NT2/D1 (cell line): Measurements from ENCODE around the gene KCNC1.

Experiments
- SUZ12 ChIP-seq: IDR thresholded peaks from 2 replicates; pipeline ENCODE4 v1.6.1; 2011; ENCODE audit not compliant: insufficient read length, insufficient read depth; ENCODE audit errors: extremely low read depth
- YY1 ChIP-seq: IDR thresholded peaks from 2 replicates; pipeline ENCODE4 v1.6.1; 2011; ENCODE audit not compliant: insufficient read length, insufficient read depth
- ZNF274 ChIP-seq: IDR thresholded peaks from 2 replicates; pipeline ENCODE4 v1.6.1; 2011; ENCODE audit warnings: mild to moderate bottlenecking, low read depth, low read length

- TF ChIP-seq YY1 (no peak), SUZ12 (no peak), ZNF274 (no peak)
These were observed 35.6 kb downstream of the KCNC1 start for GRCh38 chr11:17770048-17770652.
